Ishikawa (cell line): Measurements from ENCODE around the gene S100A6.

Experiments used
- CEBPB ChIP-seq: IDR thresholded peaks from 2 replicates; pipeline ENCODE4 v1.6.1; 2012
- CREB1 ChIP-seq: IDR thresholded peaks from 2 replicates; pipeline ENCODE4 v1.6.1; 2012; ENCODE audit warnings: low read depth
- EGR1 ChIP-seq: IDR thresholded peaks from 2 replicates; pipeline ENCODE4 v1.6.1; 2012
- EP300 ChIP-seq: IDR thresholded peaks from 2 replicates; pipeline ENCODE4 v1.6.1; 2012; ENCODE audit warnings: borderline replicate concordance
- FOXM1 ChIP-seq: IDR thresholded peaks from 2 replicates; pipeline ENCODE4 v1.6.1; 2012; ENCODE audit warnings: low read depth, borderline replicate concordance
- NFIC ChIP-seq: IDR thresholded peaks from 2 replicates; pipeline ENCODE4 v1.6.1; 2012
- RAD21 ChIP-seq: IDR thresholded peaks from 2 replicates; pipeline ENCODE4 v1.6.1; 2012; ENCODE audit warnings: low read depth
- REST ChIP-seq: IDR thresholded peaks from 2 replicates; pipeline ENCODE4 v1.6.1; 2012; ENCODE audit warnings: low read depth, mild to moderate bottlenecking
- TAF1 ChIP-seq: IDR thresholded peaks from 2 replicates; pipeline ENCODE4 v1.6.1; 2012; ENCODE audit warnings: low read depth, mild to moderate bottlenecking
- TCF12 ChIP-seq: IDR thresholded peaks from 2 replicates; pipeline ENCODE4 v1.6.1; 2012; ENCODE audit warnings: low read depth
- TEAD4 ChIP-seq: IDR thresholded peaks from 2 replicates; pipeline ENCODE4 v1.6.1; 2012
- USF1 ChIP-seq: IDR thresholded peaks from 2 replicates; pipeline ENCODE4 v1.6.1; 2012
- YY1 ChIP-seq: IDR thresholded peaks from 2 replicates; pipeline ENCODE4 v1.6.1; 2012; ENCODE audit warnings: low read depth
- ZBTB7A ChIP-seq: IDR thresholded peaks from 2 replicates; pipeline ENCODE4 v1.6.1; 2012; ENCODE audit warnings: low read depth

DNA sequence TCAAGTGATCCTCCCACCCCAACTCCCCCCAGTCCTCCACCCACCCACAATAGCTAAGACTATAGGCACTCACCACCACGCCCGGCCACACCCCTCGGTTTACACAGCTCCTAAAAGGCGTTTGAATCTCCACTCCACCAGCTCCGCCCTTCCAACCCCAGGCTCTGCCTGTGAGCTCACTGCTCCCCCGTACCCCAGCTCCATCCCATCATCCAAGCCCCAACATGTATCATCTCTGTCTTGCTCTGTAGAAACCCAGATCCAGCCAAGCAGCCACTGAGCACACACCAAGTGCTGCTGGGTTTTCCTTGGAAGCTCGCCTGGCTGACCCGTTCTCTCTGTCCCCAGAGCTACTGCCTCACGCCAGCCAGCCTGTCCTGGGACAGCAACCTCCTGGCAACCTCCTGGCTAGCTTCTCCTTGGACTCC lies 41.8 kb upstream of the S100A6 start:
- TF ChIP-seq REST: no peak
- no peak for TF ChIP-seq TEAD4
- no peak for TF ChIP-seq TCF12
- no peak for TF ChIP-seq ZBTB7A
- no peak for TF ChIP-seq USF1
- TF ChIP-seq FOXM1: no peak
- TF ChIP-seq EGR1: no peak
- TF ChIP-seq YY1: no peak
- no peak for TF ChIP-seq RAD21
- no peak for TF ChIP-seq CREB1
- TF ChIP-seq EP300: no peak
- TF ChIP-seq CEBPB: no peak
- no peak for TF ChIP-seq TAF1
- no peak for TF ChIP-seq NFIC
